Fibroblast of skin of right quadriceps (primary cell): ENCODE data around the gene NGRN.
A peak's percentile ranks its signal among the peaks of the same experiment; 100 is the strongest.

ENCODE experiments used
- DNase-seq: peaks from one replicate; pipeline ENCODE4 v3.0.0-alpha.2; 2013

The NGRN gene

DNA sequence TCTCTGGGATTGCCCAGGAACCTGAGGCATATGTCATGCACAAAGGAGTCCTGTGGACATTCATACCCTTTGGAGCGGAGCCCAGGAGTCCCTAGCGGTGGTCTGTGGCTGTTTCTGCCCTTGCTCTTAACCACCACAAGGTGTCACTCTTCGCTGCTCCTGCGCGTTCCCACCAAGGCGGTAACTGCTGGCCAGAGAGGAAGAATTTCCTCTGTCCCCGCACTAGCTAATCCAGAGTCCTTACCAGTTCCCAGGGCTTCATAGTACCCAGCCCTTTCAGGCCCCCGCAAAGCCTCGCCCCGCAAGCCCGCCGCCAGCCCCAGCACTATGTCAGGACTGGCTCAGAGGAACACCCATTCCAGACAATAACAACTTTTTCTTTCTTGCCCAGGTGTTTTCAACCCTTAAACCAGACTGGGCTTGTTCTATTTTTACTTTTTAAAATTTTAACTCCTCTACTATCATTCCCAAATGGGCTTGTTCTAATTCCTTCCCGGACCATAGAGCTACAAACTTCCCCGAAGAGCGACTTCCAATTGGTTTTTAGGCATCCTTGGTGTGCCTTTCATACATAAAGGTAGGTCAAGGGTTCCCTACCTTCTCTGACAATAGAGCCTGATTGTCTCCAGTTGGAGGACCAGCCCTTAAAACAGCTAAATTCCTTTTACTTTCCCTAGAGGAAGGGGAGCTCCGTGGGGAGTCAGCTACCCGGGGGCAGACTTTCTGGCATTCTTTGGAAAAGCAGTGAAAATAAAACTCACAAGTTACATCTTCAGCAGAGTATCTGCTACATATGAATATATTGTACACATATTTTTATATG is 54.8 kb downstream of the NGRN start:
- peak; percentile 90 for DNase-seq

DNA sequence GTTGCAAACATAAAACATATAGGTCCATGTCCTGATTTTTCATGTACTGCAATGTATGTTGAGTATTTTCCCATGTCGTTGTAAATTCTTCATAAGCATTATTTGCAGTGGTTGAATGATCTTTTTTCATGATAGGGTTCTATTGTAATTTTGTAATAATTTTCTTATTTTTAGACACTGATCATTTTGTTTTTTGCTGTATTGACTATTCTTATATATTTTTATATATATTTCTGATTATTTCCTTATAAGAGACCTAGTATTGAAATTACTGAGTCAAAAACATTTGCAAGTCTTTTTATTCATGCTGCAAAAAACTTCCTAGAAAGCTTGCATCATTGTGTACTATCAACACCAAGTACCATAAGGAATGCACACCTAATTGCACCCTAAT is 55.4 kb downstream of the NGRN start:
- no peak for DNase-seq
